ENCODE measurements around the gene EAPP.
A peak's percentile ranks its signal among the peaks of the same experiment; 100 is the strongest.
"Not testable (repeated sequence)": the region's sequence is repeated elsewhere in the genome, so short reads cannot be mapped to it uniquely, and the experiment has no call there.

EAPP gene

DNA sequence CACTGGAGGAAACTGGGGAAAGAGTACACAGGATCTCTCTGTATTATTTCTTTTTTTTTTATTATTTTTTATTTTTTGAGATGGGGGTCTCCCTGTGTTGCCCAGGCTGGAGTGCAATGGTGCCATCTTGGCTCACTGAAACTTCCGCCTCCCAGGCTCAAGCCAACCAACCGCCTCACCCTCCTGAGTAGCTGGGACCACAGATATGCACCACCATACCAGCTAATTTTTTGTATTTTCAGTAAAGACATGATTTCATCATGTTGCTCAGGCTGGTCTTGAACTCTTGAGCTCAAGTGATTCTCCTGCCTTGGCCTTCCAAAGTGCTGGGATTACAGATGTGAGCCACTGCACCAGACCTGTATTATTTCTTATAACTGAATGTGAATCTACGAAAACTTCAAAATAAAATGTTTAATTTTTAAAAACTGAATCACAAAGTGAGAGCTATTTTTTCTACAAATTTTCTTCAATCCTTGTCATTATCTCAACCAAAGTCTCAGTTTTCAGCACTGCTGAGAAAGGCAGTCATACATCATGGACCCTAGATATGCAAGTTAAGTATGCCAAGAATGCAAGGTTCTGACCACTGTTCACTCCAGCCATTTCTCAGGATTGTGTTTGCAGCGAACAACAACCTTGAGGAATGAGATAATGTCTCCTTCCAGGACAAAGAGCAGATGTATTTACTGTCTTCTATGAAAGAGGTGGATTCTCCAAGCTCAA is 2.4 kb downstream of the EAPP start:
- peak; percentile 34 for DNase-seq (ENCODE audit: low read depth, low spot score)
- TF ChIP-seq, protein P1, sequence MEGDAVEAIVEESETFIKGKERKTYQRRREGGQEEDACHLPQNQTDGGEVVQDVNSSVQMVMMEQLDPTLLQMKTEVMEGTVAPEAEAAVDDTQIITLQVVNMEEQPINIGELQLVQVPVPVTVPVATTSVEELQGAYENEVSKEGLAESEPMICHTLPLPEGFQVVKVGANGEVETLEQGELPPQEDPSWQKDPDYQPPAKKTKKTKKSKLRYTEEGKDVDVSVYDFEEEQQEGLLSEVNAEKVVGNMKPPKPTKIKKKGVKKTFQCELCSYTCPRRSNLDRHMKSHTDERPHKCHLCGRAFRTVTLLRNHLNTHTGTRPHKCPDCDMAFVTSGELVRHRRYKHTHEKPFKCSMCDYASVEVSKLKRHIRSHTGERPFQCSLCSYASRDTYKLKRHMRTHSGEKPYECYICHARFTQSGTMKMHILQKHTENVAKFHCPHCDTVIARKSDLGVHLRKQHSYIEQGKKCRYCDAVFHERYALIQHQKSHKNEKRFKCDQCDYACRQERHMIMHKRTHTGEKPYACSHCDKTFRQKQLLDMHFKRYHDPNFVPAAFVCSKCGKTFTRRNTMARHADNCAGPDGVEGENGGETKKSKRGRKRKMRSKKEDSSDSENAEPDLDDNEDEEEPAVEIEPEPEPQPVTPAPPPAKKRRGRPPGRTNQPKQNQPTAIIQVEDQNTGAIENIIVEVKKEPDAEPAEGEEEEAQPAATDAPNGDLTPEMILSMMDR (IDR thresholded peaks at IDR 0.05; ENCODE audit: insufficient read depth, low read length, missing control alignments), result no peak
- POLR2A ChIA-PET, result interaction anchor here (0.6 to 1.3 kb wide), 4 partner anchors 13 to 77 kb away, joined by 3 to 4 read pairs (median 4); no protein-coding TSS in a partner anchor
- H3K4me3 ChIP-seq (ENCODE audit: low read depth, low read length), result no peak overlapping the region
- CTCF ChIA-PET, result interaction anchor here (1.3 to 5.5 kb wide), 3 partner anchors 206 to 213 kb away, joined by 4 to 21 read pairs (median 12); no protein-coding TSS in a partner anchor

DNA sequence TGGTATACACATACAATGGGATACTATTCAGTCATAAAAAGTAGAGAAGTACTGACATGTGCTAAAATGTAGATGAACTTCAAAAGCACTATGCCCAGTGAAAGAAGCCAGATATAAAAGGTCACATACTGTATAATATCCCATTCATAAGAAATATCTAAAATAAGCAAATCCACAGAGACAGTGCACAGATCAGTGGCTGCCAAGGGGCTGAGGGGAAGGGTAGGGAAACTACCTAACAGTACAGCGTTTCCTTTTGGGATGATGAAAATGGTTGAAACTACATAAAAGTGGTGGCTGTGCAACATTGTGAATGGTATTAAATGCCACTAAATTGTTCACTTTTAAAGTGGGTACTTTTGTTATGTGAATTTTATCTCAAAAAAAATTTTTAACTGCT is 11.9 kb downstream of the EAPP start:
- no peak for DNase-seq (ENCODE audit: low read depth, low spot score)
- H3K4me3 ChIP-seq (ENCODE audit: low read depth, low read length), result no peak overlapping the region
- POLR2A ChIA-PET, result no interaction called here
- CTCF ChIA-PET, result no interaction called here
- TF ChIP-seq, protein P1 (IDR thresholded peaks at IDR 0.05; ENCODE audit: insufficient read depth, low read length, missing control alignments), result no peak

DNA sequence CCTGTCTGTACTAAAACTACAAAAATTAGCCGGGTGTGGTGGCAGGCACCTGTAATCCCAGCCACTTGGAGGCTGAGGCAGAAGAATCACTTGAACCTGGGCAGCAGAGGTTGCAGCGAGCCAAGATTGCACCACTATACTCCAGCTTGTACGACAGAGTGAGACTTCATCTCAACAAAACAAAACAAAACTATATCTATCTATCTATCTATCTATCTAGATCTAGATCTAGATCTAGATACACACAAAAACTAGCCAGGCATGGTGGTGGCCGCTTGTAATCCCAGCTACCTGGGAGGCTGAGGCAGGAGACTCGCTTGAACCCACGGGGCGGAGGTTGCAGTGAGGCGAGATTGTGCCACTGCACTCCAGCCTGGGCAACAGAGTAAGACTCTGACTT is 15.3 kb downstream of the EAPP start:
- DNase-seq (ENCODE audit: low read depth, low spot score); CTCF ChIA-PET; H3K4me3 ChIP-seq (ENCODE audit: low read depth, low read length): not testable (repeated sequence)
- POLR2A ChIA-PET, result interaction anchor here (1.2 kb wide), 1 partner anchor 12 kb away, joined by 3 read pairs; no protein-coding TSS in a partner anchor

DNA sequence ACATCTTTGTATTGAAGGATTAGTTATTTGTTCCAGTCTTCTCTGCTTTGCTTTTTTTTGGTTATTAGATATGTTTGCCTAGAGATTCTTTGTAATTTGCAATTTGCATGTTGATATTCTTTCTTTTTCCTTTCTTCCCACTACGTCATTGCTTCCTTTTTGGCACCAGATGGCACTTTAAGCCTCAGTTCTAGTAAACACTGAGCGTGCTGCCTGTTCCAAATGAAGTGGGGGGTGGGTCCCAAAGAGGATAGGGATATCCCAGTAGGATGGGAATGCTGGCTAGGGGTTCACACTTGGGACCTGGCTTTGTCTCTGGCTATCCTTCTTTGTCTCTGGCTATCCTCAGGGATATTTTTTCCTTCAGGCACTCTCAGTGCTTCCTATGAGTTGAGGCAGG is 17.0 kb downstream of the EAPP start:
- no peak for DNase-seq (ENCODE audit: low read depth, low spot score)
- TF ChIP-seq, protein P1 (IDR thresholded peaks at IDR 0.05; ENCODE audit: insufficient read depth, low read length, missing control alignments), result no peak
- H3K4me3 ChIP-seq (ENCODE audit: low read depth, low read length), result no peak overlapping the region
- ChIA-PET POLR2A (no interaction called here), CTCF (interaction anchor here (1.1 kb wide), 1 partner anchor 11 kb away, joined by 3 read pairs; no protein-coding TSS in a partner anchor)

DNA sequence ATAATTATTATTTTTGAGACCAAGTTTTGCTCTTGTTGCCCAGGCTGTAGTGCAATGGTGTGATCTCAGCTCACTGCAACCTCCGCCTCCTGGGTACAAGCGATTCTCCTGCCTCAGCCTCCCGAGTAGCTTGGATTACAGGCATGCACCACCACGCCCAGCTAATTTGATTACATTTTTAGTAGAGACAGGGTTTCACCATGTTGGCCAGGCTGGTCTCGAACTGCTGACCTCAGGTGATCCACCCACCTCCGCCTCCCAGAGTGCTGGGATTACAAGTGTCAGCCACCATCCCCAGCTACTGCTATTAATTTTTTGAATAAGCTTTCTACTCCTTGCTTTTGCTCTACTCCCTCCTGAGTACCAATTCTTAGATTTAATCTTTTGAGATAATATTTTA is 18.4 kb downstream of the EAPP start:
- POLR2A ChIA-PET; DNase-seq (ENCODE audit: low read depth, low spot score); H3K4me3 ChIP-seq (ENCODE audit: low read depth, low read length); CTCF ChIA-PET: not testable (repeated sequence)

DNA sequence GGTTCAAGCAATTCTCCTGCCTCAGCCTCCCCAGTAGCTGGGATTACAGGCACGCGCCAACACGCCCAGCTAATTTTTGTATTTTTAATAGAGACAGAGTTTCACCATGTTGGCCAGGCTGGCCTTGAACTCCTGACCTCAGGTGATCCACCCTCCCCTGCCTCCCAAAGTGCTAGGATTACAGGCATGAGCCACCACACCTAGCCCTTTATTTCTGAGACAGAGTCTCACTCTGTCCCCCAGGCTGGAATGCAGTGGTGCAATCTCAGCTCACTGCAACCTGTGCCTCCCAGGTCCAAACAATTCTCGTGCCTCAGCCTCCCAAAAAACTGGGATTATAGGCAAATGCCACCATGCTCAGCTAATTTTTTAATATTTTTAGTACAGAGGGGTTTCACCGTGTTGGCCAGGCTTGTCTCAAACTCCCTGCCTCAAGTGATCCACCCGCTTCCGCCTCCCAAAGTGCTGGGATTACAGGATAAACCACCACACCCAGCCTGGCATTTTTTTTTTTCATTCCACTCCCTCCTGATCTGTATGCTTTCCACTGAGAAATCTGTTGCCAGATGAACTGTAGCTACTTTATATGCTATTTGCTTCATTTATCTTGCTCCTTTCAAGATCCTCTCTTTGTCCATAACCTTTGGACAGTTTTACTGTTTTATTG is 19.1 kb downstream of the EAPP start:
- CTCF ChIA-PET, result interaction anchor here (1.4 kb wide), 1 partner anchor 18 kb away, joined by 3 read pairs; no protein-coding TSS in a partner anchor
- H3K4me3 ChIP-seq (ENCODE audit: low read depth, low read length); POLR2A ChIA-PET; DNase-seq (ENCODE audit: low read depth, low spot score): not testable (repeated sequence)

DNA sequence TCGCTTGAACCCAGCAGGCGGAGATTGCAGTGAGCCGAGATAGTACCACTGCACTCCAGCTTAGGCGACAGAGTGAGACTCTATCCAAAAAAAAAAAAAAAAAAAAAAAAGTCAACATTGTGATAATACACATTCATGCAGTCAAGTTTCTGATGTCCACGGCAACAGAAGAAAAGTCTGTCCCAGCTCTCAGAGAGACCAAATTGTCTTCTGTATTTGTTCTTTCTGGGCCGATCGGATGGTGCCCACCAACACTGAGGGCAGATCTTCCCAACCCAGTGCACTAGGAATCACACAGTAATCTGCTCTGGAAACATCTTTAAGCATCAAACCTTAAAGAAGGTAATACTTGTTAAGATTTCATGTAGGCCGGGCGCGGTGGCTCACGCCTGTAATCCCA is 31.6 kb downstream of the EAPP start:
- H3K4me3 ChIP-seq (ENCODE audit: low read depth, low read length), result no peak overlapping the region
- TF ChIP-seq, protein P1 (IDR thresholded peaks at IDR 0.05; ENCODE audit: insufficient read depth, low read length, missing control alignments), result no peak
- ChIA-PET CTCF (no interaction called here), POLR2A (no interaction called here)
- DNase-seq (ENCODE audit: low read depth, low spot score), result no peak

DNA sequence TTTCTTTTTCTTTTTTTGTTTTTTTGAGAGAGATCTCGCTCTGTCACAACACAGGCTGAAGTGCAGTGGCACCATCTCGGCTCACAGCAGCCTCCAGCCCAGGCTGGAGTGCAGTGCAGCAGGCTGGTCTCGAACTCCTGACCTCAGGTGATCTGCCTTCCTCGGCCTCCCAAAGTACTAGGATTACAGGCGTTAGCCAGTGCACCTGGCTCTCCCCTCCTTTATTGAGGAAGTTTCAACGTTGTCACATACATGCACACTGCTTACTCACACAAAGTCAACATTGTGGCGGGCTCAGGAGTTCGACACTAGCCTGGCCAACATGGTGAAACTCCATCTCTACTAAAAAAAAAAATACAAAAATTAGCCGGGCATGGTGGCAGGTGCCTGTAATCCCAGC is 32.0 kb downstream of the EAPP start:
- CTCF ChIA-PET, result no interaction called here
- no peak overlapping the region for H3K4me3 ChIP-seq (ENCODE audit: low read depth, low read length)
- DNase-seq (ENCODE audit: low read depth, low spot score), result no peak
- TF ChIP-seq, protein P1 (IDR thresholded peaks at IDR 0.05; ENCODE audit: insufficient read depth, low read length, missing control alignments), result no peak
- POLR2A ChIA-PET, result no interaction called here

DNA sequence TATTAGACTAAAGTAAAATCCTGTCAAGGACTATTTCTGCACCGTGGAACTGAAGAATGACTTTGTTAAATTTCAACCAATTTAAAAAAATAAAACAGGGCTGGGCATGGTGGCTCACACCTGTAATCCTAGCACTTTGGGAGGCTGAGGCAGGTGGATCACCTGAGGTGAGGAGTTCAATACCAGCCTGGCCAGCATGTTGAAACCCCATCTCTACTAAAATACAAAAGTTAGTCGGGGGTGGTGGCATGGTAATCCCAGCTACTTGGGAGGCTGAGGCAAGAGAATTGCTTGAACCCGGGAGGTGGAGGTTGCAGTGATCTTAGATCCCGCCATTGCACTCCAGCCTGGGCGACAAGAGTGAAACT is 34.4 kb downstream of the EAPP start:
- DNase-seq (ENCODE audit: low read depth, low spot score); POLR2A ChIA-PET; H3K4me3 ChIP-seq (ENCODE audit: low read depth, low read length): not testable (repeated sequence)
- CTCF ChIA-PET, result interaction anchor here (1.3 kb wide), 1 partner anchor 182 kb away, joined by 3 read pairs; no protein-coding TSS in a partner anchor

DNA sequence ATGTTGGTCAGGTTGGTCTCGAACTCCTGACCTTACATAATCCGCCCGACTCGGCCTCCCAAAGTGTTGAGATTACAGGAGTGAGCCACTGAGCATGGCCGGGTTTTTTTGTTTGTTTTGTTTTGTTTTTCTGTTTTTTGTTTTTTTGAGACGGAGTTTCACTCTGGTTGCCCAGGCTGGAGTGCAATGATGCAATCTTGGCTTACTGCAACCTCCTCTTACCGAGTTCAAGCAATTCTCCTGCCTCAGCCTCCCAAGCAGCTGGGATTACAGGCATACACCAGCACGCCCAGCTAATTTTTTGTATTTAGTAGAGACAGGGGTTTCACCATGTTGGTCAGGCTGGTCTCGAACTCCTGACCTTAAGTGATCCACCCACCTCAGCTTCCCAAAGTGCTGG is 35.5 kb downstream of the EAPP start:
- CTCF ChIA-PET; H3K4me3 ChIP-seq (ENCODE audit: low read depth, low read length); POLR2A ChIA-PET; DNase-seq (ENCODE audit: low read depth, low spot score): not testable (repeated sequence)

Measured in AG04449 (cell line).